ENCODE results near the gene PTOV1. TPM values are rescaled to one million over a fixed set of nuclear protein-coding genes. Genes with fewer than 3 reads are reported as not detected.

The PTOV1 gene
- total and polyA plus RNA-seq, 2 of the 13 experiments (the other 11 are each of a cell fraction or from before 2014, with no cell fraction given): 63.5 to 68.5 TPM

DNA sequence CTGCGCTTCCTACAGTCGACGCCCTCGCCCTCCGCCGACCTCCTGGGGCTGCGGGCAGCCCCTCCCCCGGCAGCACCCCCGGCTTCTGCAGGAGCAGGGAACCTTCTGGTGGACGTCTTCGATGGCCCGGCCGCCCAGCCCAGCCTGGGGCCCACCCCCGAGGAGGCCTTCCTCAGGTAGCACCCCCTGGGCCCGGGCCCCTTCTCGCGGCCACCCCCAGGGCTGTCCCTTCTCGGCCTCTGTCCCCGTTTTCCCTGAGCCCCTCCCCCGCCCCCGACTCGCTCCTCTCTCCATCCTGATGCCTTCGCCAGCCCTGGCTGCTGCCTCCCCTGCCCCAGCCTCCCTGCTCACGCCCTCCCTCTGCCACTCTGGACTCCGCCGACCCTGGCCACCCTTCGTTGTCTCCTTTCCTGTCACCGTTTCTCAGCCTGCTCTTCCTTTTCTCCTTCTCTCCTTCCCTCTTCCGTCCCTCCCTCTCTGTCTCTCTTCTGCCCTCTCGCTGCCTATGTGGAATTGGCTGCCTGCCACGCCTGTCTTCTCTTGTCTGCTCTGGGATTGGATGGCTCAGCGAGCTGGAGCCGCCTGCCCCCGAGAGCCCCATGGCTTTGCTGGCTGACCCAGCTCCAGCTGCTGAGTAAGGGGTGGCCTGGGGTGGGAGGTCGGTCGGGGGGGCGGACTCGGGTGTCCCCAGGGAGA is 48.8 kb upstream of the PTOV1 start:
- DNase-seq (ENCODE audit: low spot score): no peak
- TF ChIP-seq, protein P1, sequence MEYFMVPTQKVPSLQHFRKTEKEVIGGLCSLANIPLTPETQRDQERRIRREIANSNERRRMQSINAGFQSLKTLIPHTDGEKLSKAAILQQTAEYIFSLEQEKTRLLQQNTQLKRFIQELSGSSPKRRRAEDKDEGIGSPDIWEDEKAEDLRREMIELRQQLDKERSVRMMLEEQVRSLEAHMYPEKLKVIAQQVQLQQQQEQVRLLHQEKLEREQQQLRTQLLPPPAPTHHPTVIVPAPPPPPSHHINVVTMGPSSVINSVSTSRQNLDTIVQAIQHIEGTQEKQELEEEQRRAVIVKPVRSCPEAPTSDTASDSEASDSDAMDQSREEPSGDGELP (IDR thresholded peaks at IDR 0.05; ENCODE audit: borderline replicate concordance, low read depth): no peak
- no peak for TF ChIP-seq CBFB (CRISPR knock-in tag; IDR thresholded peaks at IDR 0.05)
- TF ChIP-seq KDM4B (CRISPR knock-in tag; IDR thresholded peaks at IDR 0.05): no peak
- TF ChIP-seq NFYB (CRISPR knock-in tag; IDR thresholded peaks at IDR 0.05): peak; percentile 52; the same call in 1 of the 2 replicates
- no peak for TF ChIP-seq ZNF138 (CRISPR knock-in tag; IDR thresholded peaks at IDR 0.05; ENCODE audit: low read depth)
- no peak for TF ChIP-seq ZNF10 (CRISPR knock-in tag; IDR thresholded peaks at IDR 0.05; ENCODE audit: borderline replicate concordance, low read depth)
- peak; percentile 33; the same call in 1 of the 2 replicates for TF ChIP-seq NFYC (CRISPR knock-in tag; IDR thresholded peaks at IDR 0.05)
- no peaks in the 10 kb centered on the region for H3K79me2 ChIP-seq (ENCODE audit: insufficient read depth, low read length)
- WGBS (ENCODE audit: low lambda C conversion rate): 95% methylated on average over 27 of the region's 38 CpGs
- H2AFZ ChIP-seq (ENCODE audit: low read length): no peak overlapping the region
- H3K4me2 ChIP-seq (ENCODE audit: low read depth, low read length): no peak overlapping the region
- no peaks in the 10 kb centered on the region for H4K20me1 ChIP-seq (ENCODE audit: insufficient read depth, low read length)
- no peaks in the 10 kb centered on the region for H3K9me3 ChIP-seq (ENCODE audit: low read length)
- no peak for ATAC-seq
- no peak overlapping the region for H3K4me3 ChIP-seq (replicated peaks in 1 of 3; ENCODE audit: insufficient read depth in 1 of 3, low read depth in 2 of 3, low read length in 3 of 3)
- intact Hi-C loops (cut with micrococcal nuclease; ENCODE audit: unreplicated experiment) (no loop called here), in situ Hi-C loops (cut with HindIII; ENCODE audit: extremely low pct_ligation_motif_present, low pct_unique_long_range_greater_than_20kb) (no loop called here)
- CTCF ChIA-PET (ENCODE audit: low intra/inter-chr PET ratio, low total read pairs): no interaction called here
- peaks cover 8 to 38% of the 10 kb centered on the region in 2 experiments; a peak in 4 of 5 replicates for H3K36me3 ChIP-seq (replicated peaks in 1 of 2; ENCODE audit: control insufficient read depth in 1 of 2, insufficient read depth in 2 of 2, low read length in 2 of 2)
- no peak for FAIRE-seq
- no TSS peak for BruUV-seq (replicated peaks)
- H3K27ac ChIP-seq (ENCODE audit: extremely low read length, insufficient read depth, low read length): no peak overlapping the region
- no peak overlapping the region for H3K9ac ChIP-seq (ENCODE audit: insufficient read depth, low read depth, low read length)
- no peaks in the 10 kb centered on the region for H3K4me1 ChIP-seq (ENCODE audit: insufficient read depth, low read length)
- H3K27me3 ChIP-seq (ENCODE audit: control insufficient read depth in 1 of 2, insufficient read depth in 2 of 2, low read length in 2 of 2): no peaks in the 10 kb centered on the region
- POLR2A ChIA-PET: no interaction called here

Measured in HepG2 (cell line).